Kidney capillary endothelial cell (primary cell): Measurements from ENCODE around the gene NMT2.

Experiments
- DNase-seq: peaks from one replicate; pipeline ENCODE4 v3.0.0-alpha.2; 2018; ENCODE audit warnings: low spot score

NMT2 gene

GRCh38 chr10:15141136-15142054, 27.1 kb downstream of the NMT2 start:
- DNase-seq, result no peak

- no peak for DNase-seq
Measured at GRCh38 chr10:15140698-15141097, 27.8 kb downstream of the NMT2 start.

DNA sequence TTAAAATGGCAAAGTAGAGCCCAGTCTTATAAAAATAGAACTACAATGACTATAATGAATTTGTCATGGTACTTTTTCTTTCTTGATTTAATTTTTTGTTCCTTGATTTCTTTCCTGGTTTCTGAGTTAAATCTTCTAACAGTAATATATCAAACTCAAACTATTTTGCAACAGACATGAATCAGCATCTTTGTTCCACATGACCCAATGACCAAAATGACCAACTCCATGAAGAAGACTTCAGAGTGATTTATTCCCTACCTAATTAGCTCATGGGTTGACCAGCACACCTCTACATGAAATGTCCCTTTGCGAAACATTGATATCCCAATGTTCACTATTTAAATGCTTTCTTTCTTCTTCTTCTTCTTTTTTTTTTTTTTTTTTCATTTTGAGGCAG, 30.9 kb downstream of the NMT2 start:
- no peak for DNase-seq

DNA sequence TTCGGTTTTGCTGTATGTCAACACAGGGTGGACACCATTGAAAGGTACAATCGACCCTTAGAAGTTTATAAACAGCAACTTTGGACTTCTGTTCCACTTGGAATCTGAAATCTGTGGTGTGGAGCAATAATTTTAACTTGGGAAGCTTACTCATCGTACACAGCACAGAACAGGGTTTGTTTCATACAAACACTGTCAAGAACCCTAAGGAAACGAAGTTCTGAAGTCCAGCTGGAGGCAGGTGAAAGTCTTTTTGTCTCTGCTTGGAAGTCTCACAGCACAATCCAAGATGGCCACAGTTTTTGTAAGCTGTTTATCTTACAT, 31.5 kb downstream of the NMT2 start:
- DNase-seq, result no peak

DNA sequence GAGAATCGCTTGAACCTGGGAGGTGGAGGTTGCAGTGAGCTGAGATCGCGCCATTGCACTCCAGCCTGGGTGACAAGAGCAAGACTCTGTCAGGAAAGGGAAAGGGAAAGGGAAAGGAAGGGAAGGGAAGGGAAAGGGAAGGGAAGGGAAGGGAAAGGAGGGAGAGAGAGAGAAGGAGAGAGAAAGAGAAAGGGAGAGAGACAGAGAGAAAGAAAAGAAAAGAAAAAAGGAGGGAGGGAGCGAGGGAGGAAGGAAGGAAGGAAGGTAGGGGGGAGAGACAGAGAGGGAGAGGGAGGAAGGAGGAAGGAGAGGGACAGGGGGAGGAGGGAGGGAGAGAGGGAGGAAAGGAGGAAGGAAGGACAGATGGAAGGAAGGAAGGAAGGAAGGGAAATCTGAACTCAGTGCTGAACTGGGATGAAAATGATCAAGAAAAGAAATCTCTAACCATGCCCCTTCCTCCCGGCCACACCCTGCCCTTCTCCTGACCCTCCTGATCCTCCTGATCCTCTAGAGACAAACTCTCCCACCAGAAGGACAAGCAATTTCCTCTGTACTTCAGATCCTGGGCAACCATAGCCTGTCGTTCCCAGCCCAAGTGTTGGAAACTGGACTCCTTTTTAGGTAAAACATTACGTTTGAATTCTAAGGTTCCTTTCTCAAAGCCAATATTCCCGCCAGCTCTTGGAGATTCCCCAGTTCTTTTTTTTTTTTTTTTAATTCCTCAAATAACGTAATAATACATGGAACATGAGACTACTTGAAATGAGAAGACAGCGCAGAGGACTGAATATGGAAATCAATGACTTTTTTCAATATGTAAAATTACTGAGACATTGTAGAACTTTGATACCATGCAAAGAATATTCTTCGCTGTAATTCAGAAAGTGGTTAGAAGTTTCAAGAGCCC, 32.1 kb downstream of the NMT2 start:
- no peak for DNase-seq

DNA sequence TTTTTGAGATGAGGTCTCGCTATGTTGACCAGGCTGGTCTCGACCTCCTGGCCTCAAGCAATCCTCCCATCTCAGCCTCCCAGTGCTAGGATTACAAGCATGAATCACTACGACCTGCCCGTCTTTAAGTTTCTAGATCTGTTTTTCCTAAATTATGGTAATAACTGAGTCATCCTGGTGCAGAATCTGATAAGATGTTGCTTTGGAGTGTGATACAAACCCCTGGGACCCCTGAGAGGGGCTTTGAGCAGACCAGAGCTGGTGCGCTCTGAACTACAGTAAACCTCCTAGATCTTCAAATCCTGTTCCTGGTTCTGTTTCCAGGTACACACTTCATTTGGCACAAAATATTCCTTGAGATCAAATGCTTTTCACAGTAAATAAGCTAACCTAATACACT, 37.2 kb downstream of the NMT2 start:
- no peak for DNase-seq

- no peak for DNase-seq
Measured at GRCh38 chr10:15124908-15125307, 43.6 kb downstream of the NMT2 start.

GRCh38 chr10:15124190-15124589, 44.3 kb downstream of the NMT2 start:
- DNase-seq, result no peak

- no peak for DNase-seq
Measured at GRCh38 chr10:15123749-15124184, 44.7 kb downstream of the NMT2 start.

- DNase-seq, result no peak
Measured at GRCh38 chr10:15122477-15123030, 45.9 kb downstream of the NMT2 start.

DNA sequence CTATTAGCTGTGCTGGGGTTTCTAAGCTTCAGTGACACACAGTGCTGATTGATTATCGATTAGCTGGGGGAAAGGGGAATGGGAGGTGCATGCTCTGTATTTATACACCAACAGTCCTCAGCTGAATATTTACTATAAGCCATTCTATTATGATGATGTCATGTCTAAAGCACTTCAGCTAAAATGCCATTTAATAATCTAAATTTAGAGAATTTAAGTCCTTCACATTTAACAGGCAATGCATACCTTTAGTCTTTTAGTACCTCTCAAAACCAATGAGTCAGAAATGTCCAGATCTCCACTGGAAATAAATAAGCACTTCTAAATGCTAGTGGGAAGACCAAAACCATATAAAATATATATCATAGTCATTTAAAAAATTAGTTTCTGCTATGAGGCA, 46.8 kb downstream of the NMT2 start:
- DNase-seq, result no peak

DNA sequence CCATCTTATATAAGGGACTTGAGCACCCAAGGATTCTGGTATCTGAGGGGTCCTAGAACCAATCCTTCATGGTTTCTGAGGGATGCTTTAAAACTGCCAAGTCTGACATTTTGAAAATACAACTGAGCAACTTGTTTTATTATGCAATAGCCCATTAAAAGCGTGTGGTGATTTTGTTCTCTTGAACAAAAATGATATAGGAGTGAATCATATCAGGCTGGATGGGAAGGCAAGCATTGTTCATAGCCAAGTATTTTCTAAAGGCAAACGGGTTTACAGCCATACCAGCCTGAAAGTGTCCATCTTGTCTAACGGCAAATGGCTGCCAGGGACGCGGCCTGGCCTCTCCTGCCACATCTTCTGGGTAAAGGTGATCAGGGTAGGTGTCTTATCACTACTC, 48.0 kb downstream of the NMT2 start:
- DNase-seq, result no peak

DNA sequence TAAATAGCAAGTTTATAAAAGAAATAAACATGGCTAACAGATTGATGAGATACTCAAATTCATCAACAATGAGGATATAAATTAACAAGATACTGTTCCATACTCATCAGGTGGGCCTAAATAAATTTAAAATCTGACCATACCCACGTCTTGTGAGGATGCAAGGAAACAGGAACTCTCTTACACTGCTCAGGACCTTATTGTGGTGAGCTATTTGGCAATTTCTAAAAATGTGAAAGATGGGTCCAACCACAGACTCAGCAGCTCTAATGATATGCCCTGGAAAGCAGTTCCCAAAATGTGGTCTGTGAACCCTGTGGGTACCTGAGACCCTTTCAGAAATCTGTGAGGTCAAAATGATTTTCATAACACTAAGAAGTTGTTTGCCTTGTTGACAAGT, 49.9 kb downstream of the NMT2 start:
- no peak for DNase-seq

GRCh38 chr10:15116225-15116624, 52.3 kb downstream of the NMT2 start:
- DNase-seq, result no peak

- DNase-seq, result no peak
Measured at GRCh38 chr10:15113766-15114165, 54.7 kb downstream of the NMT2 start.

GRCh38 chr10:15112657-15113056, 55.8 kb downstream of the NMT2 start:
- DNase-seq, result no peak

DNA sequence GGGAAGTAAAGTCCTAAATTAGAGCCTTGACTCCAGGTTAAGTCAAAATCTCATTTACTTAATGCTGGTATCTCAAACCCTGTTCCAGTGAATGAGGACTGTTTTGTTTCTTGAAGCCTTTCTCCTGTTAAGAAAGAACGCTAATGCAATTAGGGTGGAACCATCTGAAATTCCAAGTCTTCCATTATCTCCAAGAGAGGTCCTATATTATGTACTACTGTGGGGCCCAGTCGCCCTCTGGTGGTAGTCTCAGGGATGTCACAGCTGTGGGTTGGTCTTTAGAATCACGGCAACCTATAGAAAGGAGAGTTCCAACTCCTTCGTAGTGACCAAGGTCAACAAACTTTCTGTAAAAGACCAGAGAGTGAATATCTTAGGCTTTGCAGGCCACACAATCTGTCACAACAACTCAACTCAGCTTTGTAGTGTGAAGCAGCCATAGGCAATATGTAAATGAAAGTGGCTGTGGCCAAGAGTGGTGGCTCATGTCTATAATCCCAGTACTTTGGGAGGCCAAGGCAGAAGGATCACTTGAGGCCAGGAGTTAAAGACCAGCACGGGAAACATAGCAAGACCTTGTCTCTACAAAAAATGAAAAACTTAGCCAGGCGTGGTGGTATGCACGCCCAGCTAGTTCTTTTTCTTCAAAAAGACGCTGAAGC, 62.0 kb downstream of the NMT2 start:
- peak; percentile 72 for DNase-seq

DNA sequence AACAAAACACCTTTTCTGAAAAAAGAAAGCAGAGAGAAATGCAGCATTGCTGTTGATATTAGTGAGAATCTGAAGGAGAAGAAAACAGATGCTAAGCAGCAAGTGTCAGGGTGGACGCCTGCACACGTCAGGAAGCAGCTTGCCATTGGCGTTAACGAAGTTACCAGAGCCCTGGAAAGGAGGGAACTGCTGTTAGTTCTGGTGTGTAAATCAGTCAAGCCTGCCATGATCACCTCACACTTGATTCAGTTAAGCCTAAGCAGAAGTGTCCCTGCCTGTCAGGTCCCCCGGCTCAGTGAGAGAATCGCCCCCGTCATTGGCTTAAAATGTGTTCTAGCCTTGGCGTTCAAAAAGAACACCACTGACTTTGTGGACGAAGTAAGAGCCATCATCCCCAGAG, 65.0 kb downstream of the NMT2 start:
- no peak for DNase-seq

GRCh38 chr10:15099886-15100285, 68.6 kb downstream of the NMT2 start:
- no peak for DNase-seq

DNA sequence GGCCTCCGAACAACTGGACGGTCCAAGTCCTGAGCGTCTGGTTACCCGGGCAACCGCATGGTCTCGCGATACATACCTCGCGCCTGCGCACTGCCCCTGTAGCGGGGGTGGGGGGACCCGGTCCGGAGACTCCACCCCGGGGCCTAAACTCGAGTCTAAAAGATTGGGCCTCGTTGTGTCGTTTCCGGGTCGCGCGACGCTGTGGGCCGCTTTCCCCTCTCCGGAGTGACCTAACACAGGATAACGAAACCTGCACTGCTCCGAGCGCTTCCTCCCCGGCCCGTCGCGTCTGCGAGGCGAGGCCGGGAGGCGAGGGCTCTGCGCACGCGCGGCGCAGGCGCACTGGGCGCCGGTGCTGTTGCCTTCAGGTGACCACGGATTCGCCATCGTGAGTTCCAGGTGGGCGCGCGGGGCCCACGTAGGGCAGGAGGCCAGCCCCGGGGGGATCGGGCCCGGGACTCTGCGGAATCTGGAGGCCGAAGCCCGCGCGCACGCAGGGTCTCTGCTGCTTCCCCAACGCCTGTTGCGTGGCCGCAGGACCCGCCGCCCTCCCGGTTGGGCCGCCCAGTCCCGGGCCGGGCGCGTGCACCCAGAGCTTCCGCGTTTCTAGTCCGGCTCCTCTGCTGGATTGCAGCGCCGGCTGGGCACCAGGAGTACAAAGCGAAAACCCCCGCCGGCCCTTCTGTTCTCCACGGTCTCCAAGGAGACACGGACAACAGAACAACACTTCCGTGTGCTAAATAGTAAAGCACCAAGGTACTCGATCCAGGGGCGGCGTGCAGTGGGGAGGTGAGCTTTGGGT, 71.3 kb downstream of the NMT2 start, which contains the start of gene RPP38:
RPP38 (plus strand) TSS at position 345 of the 802 bp plus-strand sequence. CDS start 5,960 bp downstream, outside the sequence.
- DNase-seq, result peak; percentile 94

- no peak for DNase-seq
Measured at GRCh38 chr10:15096661-15097010, 71.9 kb downstream of the NMT2 start.
